HEK293 (cell line): ENCODE measurements around the gene BCAN.

ENCODE experiments used
- EGR2 ChIP-seq: fragments of 450-650 bp; formaldehyde crosslinking; IDR thresholded peaks from 2 replicates; pipeline ENCODE4 v1.5.1; 2016; ENCODE audit warnings: low read depth, missing biosample characterization, missing genetic modification characterization
- FEZF1 ChIP-seq: fragments of 450-650 bp; formaldehyde crosslinking; IDR thresholded peaks from 2 replicates; pipeline ENCODE4 v1.5.1; 2016; ENCODE audit warnings: missing biosample characterization, missing genetic modification characterization
- HOXA7 ChIP-seq: sonication (generic); formaldehyde crosslinking; IDR thresholded peaks from 2 replicates; pipeline ENCODE4 v1.8.1; 2022; ENCODE audit warnings: missing genetic modification reagents, borderline replicate concordance
- INSM2 ChIP-seq: fragments of 450-650 bp; formaldehyde crosslinking; IDR thresholded peaks from 2 replicates; pipeline ENCODE4 v1.5.1; 2016; ENCODE audit warnings: missing biosample characterization, missing genetic modification characterization
- PRDM10 ChIP-seq: fragments of 450-650 bp; formaldehyde crosslinking; IDR thresholded peaks from 2 replicates; pipeline ENCODE4 v1.5.1; 2016; ENCODE audit warnings: missing biosample characterization, missing genetic modification characterization
- SALL2 ChIP-seq: fragments of 450-650 bp; formaldehyde crosslinking; IDR thresholded peaks from 2 replicates; pipeline ENCODE4 v1.5.0; 2017; ENCODE audit warnings: missing biosample characterization, mild to moderate bottlenecking, missing genetic modification characterization, borderline replicate concordance
- ZBTB10 ChIP-seq: fragments of 450-650 bp; formaldehyde crosslinking; IDR thresholded peaks from 2 replicates; pipeline ENCODE4 v1.5.1; 2016; ENCODE audit warnings: missing biosample characterization, missing genetic modification characterization
- ZBTB17 ChIP-seq: fragments of 450-650 bp; formaldehyde crosslinking; IDR thresholded peaks from 2 replicates; pipeline ENCODE4 v1.5.1; 2016; ENCODE audit warnings: missing biosample characterization, missing genetic modification characterization
- ZBTB20 ChIP-seq: fragments of 450-650 bp; formaldehyde crosslinking; IDR thresholded peaks from 2 replicates; pipeline ENCODE4 v1.5.1; 2016; ENCODE audit warnings: missing biosample characterization, missing genetic modification characterization
- ZNF148 ChIP-seq: fragments of 450-650 bp; formaldehyde crosslinking; IDR thresholded peaks from 2 replicates; pipeline ENCODE4 v1.5.0; 2017; ENCODE audit warnings: missing biosample characterization, missing genetic modification characterization, borderline replicate concordance
- ZNF174 ChIP-seq: fragments of 450-650 bp; formaldehyde crosslinking; IDR thresholded peaks from 2 replicates; pipeline ENCODE4 v1.5.0; 2017; ENCODE audit warnings: missing biosample characterization, mild to moderate bottlenecking, missing genetic modification characterization
- ZNF239 ChIP-seq: fragments of 450-650 bp; formaldehyde crosslinking; IDR thresholded peaks from 2 replicates; pipeline ENCODE4 v1.5.1; 2016; ENCODE audit warnings: missing biosample characterization, missing genetic modification characterization
- ZNF24 ChIP-seq: fragments of 450-650 bp; formaldehyde crosslinking; IDR thresholded peaks from 2 replicates; pipeline ENCODE4 v1.5.1; 2016; ENCODE audit warnings: missing biosample characterization, missing genetic modification characterization
- ZNF335 ChIP-seq: fragments of 450-650 bp; formaldehyde crosslinking; conservative IDR thresholded peaks from 2 replicates; pipeline ENCODE4 v1.5.1; 2016; ENCODE audit warnings: missing biosample characterization, missing genetic modification characterization
- ZNF341 ChIP-seq: fragments of 450-650 bp; formaldehyde crosslinking; IDR thresholded peaks from 2 replicates; pipeline ENCODE4; 2016; ENCODE audit warnings: low read depth, missing biosample characterization, missing genetic modification characterization
- ZNF366 ChIP-seq: fragments of 450-650 bp; formaldehyde crosslinking; conservative IDR thresholded peaks from 2 replicates; pipeline ENCODE4 v1.5.1; 2016; ENCODE audit warnings: missing biosample characterization, missing genetic modification characterization
- ZNF449 ChIP-seq: fragments of 450-650 bp; formaldehyde crosslinking; IDR thresholded peaks from 2 replicates; pipeline ENCODE4 v1.5.1; 2017; ENCODE audit warnings: missing biosample characterization, mild to moderate bottlenecking, missing genetic modification characterization, moderate library complexity
- ZNF48 ChIP-seq: fragments of 450-650 bp; formaldehyde crosslinking; IDR thresholded peaks from 2 replicates; pipeline ENCODE4 v1.5.1; 2016; ENCODE audit warnings: missing biosample characterization, missing genetic modification characterization
- ZNF561 ChIP-seq: fragments of 450-650 bp; IDR thresholded peaks from 2 replicates; pipeline ENCODE4 v1.5.1; 2018; ENCODE audit warnings: missing biosample characterization, missing genetic modification characterization, borderline replicate concordance
- ZNF585B ChIP-seq: fragments of 450-650 bp; formaldehyde crosslinking; IDR thresholded peaks from 2 replicates; pipeline ENCODE4 v1.5.1; 2016; ENCODE audit warnings: missing biosample characterization, missing genetic modification characterization
- ZNF621 ChIP-seq: fragments of 450-650 bp; formaldehyde crosslinking; IDR thresholded peaks from 2 replicates; pipeline ENCODE4 v1.5.1; 2017; ENCODE audit warnings: missing biosample characterization, missing genetic modification characterization
- ZNF677 ChIP-seq: fragments of 450-650 bp; IDR thresholded peaks from 2 replicates; pipeline ENCODE4 v1.5.0; 2018; ENCODE audit warnings: missing biosample characterization, mild to moderate bottlenecking, missing genetic modification characterization, moderate library complexity
- ZNF692 ChIP-seq: fragments of 450-650 bp; formaldehyde crosslinking; IDR thresholded peaks from 2 replicates; pipeline ENCODE4 v1.5.1; 2016; ENCODE audit warnings: missing biosample characterization, missing genetic modification characterization
- ZNF777 ChIP-seq: fragments of 450-650 bp; formaldehyde crosslinking; IDR thresholded peaks from 2 replicates; pipeline ENCODE4 v1.5.1; 2017; ENCODE audit warnings: missing biosample characterization, missing genetic modification characterization, borderline replicate concordance
- ZSCAN18 ChIP-seq: fragments of 450-650 bp; formaldehyde crosslinking; IDR thresholded peaks from 2 replicates; pipeline ENCODE4 v1.5.1; 2016; ENCODE audit warnings: missing biosample characterization, missing genetic modification characterization

BCAN gene

GRCh38 chr1:156704930-156705320 lies 63.0 kb downstream of the BCAN start (continued):
- TF ChIP-seq ZNF48 (tag by site-specific recombination) (no peak), HOXA7 (no peak), ZNF621 (no peak), ZNF335 (tag by site-specific recombination) (no peak; the same call in 1 of the 2 replicates), ZNF239 (tag by site-specific recombination) (no peak), ZNF148 (tag by site-specific recombination) (no peak), ZNF24 (tag by site-specific recombination) (no peak; the same call in 1 of the 2 replicates), PRDM10 (tag by site-specific recombination) (peak; percentile 51), ZBTB20 (tag by site-specific recombination) (peak; percentile 89), ZNF174 (tag by site-specific recombination) (no peak), ZBTB17 (tag by site-specific recombination) (no peak), ZBTB10 (peak; percentile 43; the same call in 1 of the 2 replicates), INSM2 (tag by site-specific recombination) (no peak), ZSCAN18 (tag by site-specific recombination) (no peak), ZNF692 (tag by site-specific recombination) (peak; percentile 99), ZNF777 (tag by site-specific recombination) (peak; percentile 64), ZNF341 (tag by site-specific recombination) (no peak), FEZF1 (tag by site-specific recombination) (no peak), ZNF677 (tag by site-specific recombination) (no peak), SALL2 (no peak), EGR2 (tag by site-specific recombination) (no peak), ZNF561 (tag by site-specific recombination) (0 out of 2 replicates have a peak, but pooled peaks have one; percentile 34), ZNF449 (peak; percentile 62; the same call in 1 of the 2 replicates), ZNF585B (tag by site-specific recombination) (no peak), ZNF366 (tag by site-specific recombination) (0 out of 2 replicates have a peak, but pooled peaks have one; percentile 31)
